Mesendoderm (in vitro differentiated cells): ENCODE results near the gene DHRS3.

Experiments
- DNase-seq: peaks from one replicate; pipeline ENCODE4 v3.0.0; 2013
- H2AK5ac ChIP-seq: 2 replicates; pipeline ENCODE4 v1.6.1; 2013; ENCODE audit warnings: low read length, inconsistent platforms
- H2BK120ac ChIP-seq: 2 replicates; pipeline ENCODE4 v1.6.1; 2013; ENCODE audit warnings: low read depth, mild to moderate bottlenecking, low read length, moderate library complexity, mixed read lengths
- H2BK15ac ChIP-seq: replicated peaks from 2 replicates; pipeline ENCODE4 v1.6.1; 2013; ENCODE audit warnings: low read depth, mild to moderate bottlenecking, moderate library complexity
- H2BK5ac ChIP-seq: 2 replicates; pipeline ENCODE4 v1.6.1; 2013; ENCODE audit warnings: low read length, inconsistent platforms
- H3K18ac ChIP-seq: 2 replicates; pipeline ENCODE4 v1.6.1; 2013; ENCODE audit warnings: mild to moderate bottlenecking, low read length, mixed read lengths
- H3K23ac ChIP-seq: one replicate; pipeline ENCODE4 v1.6.1; 2013; ENCODE audit warnings: low read length
- H3K27ac ChIP-seq: 2 replicates; pipeline ENCODE4 v1.5.1; 2013; ENCODE audit warnings: low read depth, mild to moderate bottlenecking, inconsistent platforms, low read length, moderate library complexity
- H3K27me3 ChIP-seq: 2 replicates; pipeline ENCODE4 v1.6.1; 2013; ENCODE audit warnings: low read length, control low read depth, mild to moderate bottlenecking, inconsistent platforms; ENCODE audit not compliant: insufficient read depth, poor library complexity
- H3K36me3 ChIP-seq: 2 replicates; pipeline ENCODE4 v1.6.1; 2013; ENCODE audit warnings: low read length, inconsistent platforms; ENCODE audit not compliant: control insufficient read depth, insufficient read depth
- H3K4ac ChIP-seq: one replicate; pipeline ENCODE4 v1.6.1; 2013; ENCODE audit warnings: low read depth, mild to moderate bottlenecking, low read length, moderate library complexity
- H3K4me1 ChIP-seq: 2 replicates; pipeline ENCODE4 v1.6.1; 2013; ENCODE audit warnings: low read depth, low read length, inconsistent platforms; ENCODE audit not compliant: control insufficient read depth
- H3K4me2 ChIP-seq: 2 replicates; pipeline ENCODE4 v1.6.1; 2013; ENCODE audit warnings: low read length
- H3K4me3 ChIP-seq: 2 replicates; pipeline ENCODE4 v1.5.1; 2013; ENCODE audit warnings: mild to moderate bottlenecking, low read length
- H3K56ac ChIP-seq: one replicate; pipeline ENCODE4 v1.6.1; 2013; ENCODE audit warnings: low read length
- H3K79me1 ChIP-seq: 2 replicates; pipeline ENCODE4 v1.6.1; 2013; ENCODE audit warnings: low read length, inconsistent platforms
- H3K79me2 ChIP-seq: 2 replicates; pipeline ENCODE4 v1.6.1; 2013; ENCODE audit warnings: mild to moderate bottlenecking, low read length; ENCODE audit not compliant: control insufficient read depth, insufficient read depth
- H3K9ac ChIP-seq: 2 replicates; pipeline ENCODE4 v1.6.1; 2013; ENCODE audit warnings: low read length, inconsistent platforms
- H4K5ac ChIP-seq: one replicate; pipeline ENCODE4 v1.6.1; 2013; ENCODE audit warnings: low read length
- H4K8ac ChIP-seq: one replicate; pipeline ENCODE4 v1.6.1; 2013; ENCODE audit warnings: low read depth, mild to moderate bottlenecking, control low read depth, low read length, moderate library complexity
- WGBS: extraction: QIAGEN DNeasy Blood & Tissue Kit; methylation state at CpG from one replicate; pipeline ENCODE4 v1.1.7; 2013; ENCODE audit warnings: low lambda C conversion rate, missing lambda C conversion rate; ENCODE audit not compliant: insufficient coverage; ENCODE audit errors: extremely low coverage; 5-methylcytosine and 5-hydroxymethylcytosine counted together

The DHRS3 gene

GRCh38 chr1:12643785-12644184 is 25.8 kb upstream of the DHRS3 start, which contains the start of gene AADACL4:
Gene AADACL4 (plus strand): TSS chr1:12644085. CDS start chr1:12644547, 462 bp downstream.
- Histone ChIP-seq H3K27me3 (no peaks in the 10 kb centered on the region), H3K27ac (no peak within 1 kb of the TSS), H4K5ac (no peak within 1 kb of the TSS), H2AK5ac (no peak within 1 kb of the TSS), H3K23ac (no peak within 1 kb of the TSS), H2BK5ac (no peak within 1 kb of the TSS), H3K9ac (no peak within 1 kb of the TSS), H3K79me2 (no peaks in the 10 kb centered on the region), H3K79me1 (no peaks in the 10 kb centered on the region), H3K4me1 (no peaks in the 10 kb centered on the region), H3K4me3 (no peak within 1 kb of the TSS), H2BK15ac (no peak within 1 kb of the TSS), H3K4me2 (no peak within 1 kb of the TSS), H2BK120ac (no peak within 1 kb of the TSS), H4K8ac (no peak within 1 kb of the TSS), H3K56ac (no peak within 1 kb of the TSS), H3K36me3 (no peaks in the 10 kb centered on the region), H3K4ac (no peak within 1 kb of the TSS), H3K18ac (no peak within 1 kb of the TSS)
- DNase-seq: no peak
- WGBS: no CpG with 5 or more reads among the region's 7 CpGs

GRCh38 chr1:12643079-12643478 is 25.1 kb upstream of the DHRS3 start:
- no peak overlapping the region for H3K27ac ChIP-seq
- no peak overlapping the region for H3K4ac ChIP-seq
- H3K79me1 ChIP-seq: no peaks in the 10 kb centered on the region
- no peak overlapping the region for H3K23ac ChIP-seq
- no peaks in the 10 kb centered on the region for H3K27me3 ChIP-seq
- no peaks in the 10 kb centered on the region for H3K4me1 ChIP-seq
- H4K8ac ChIP-seq: no peak overlapping the region
- H3K36me3 ChIP-seq: no peaks in the 10 kb centered on the region
- no peak overlapping the region for H3K4me2 ChIP-seq
- H2BK15ac ChIP-seq: no peak overlapping the region
- no peak overlapping the region for H4K5ac ChIP-seq
- no peak overlapping the region for H2BK5ac ChIP-seq
- no peak overlapping the region for H3K4me3 ChIP-seq
- H3K9ac ChIP-seq: no peak overlapping the region
- no peak overlapping the region for H2AK5ac ChIP-seq
- no peak for DNase-seq
- no peaks in the 10 kb centered on the region for H3K79me2 ChIP-seq
- WGBS: no CpG with 5 or more reads among the region's 2 CpGs
- H2BK120ac ChIP-seq: no peak overlapping the region
- no peak overlapping the region for H3K56ac ChIP-seq
- no peak overlapping the region for H3K18ac ChIP-seq

GRCh38 chr1:12640958-12641272 is 22.9 kb upstream of the DHRS3 start:
- H3K18ac ChIP-seq: no peak overlapping the region
- H3K4me2 ChIP-seq: no peak overlapping the region
- H3K56ac ChIP-seq: no peak overlapping the region
- no peak overlapping the region for H2BK15ac ChIP-seq
- H3K36me3 ChIP-seq: no peaks in the 10 kb centered on the region
- H2AK5ac ChIP-seq: no peak overlapping the region
- H2BK120ac ChIP-seq: no peak overlapping the region
- H3K27ac ChIP-seq: no peak overlapping the region
- H3K4me3 ChIP-seq: no peak overlapping the region
- H4K5ac ChIP-seq: no peak overlapping the region
- H4K8ac ChIP-seq: no peak overlapping the region
- no peak overlapping the region for H3K23ac ChIP-seq
- H3K4me1 ChIP-seq: no peaks in the 10 kb centered on the region
- no peak for DNase-seq
- no peak overlapping the region for H2BK5ac ChIP-seq
- no peaks in the 10 kb centered on the region for H3K79me1 ChIP-seq
- no peak overlapping the region for H3K4ac ChIP-seq
- H3K9ac ChIP-seq: no peak overlapping the region
- H3K27me3 ChIP-seq: no peaks in the 10 kb centered on the region
- no peaks in the 10 kb centered on the region for H3K79me2 ChIP-seq

GRCh38 chr1:12640237-12640957 is 22.4 kb upstream of the DHRS3 start:
- H2AK5ac ChIP-seq: no peak overlapping the region
- no CpG with 5 or more reads among the region's 7 CpGs for WGBS
- no peak overlapping the region for H3K9ac ChIP-seq
- H2BK120ac ChIP-seq: no peak overlapping the region
- H3K36me3 ChIP-seq: no peaks in the 10 kb centered on the region
- no peaks in the 10 kb centered on the region for H3K79me2 ChIP-seq
- H3K27ac ChIP-seq: no peak overlapping the region
- no peaks in the 10 kb centered on the region for H3K4me1 ChIP-seq
- H3K23ac ChIP-seq: no peak overlapping the region
- no peaks in the 10 kb centered on the region for H3K79me1 ChIP-seq
- H4K5ac ChIP-seq: no peak overlapping the region
- H3K18ac ChIP-seq: no peak overlapping the region
- no peaks in the 10 kb centered on the region for H3K27me3 ChIP-seq
- DNase-seq: peak; percentile 58
- no peak overlapping the region for H3K56ac ChIP-seq
- no peak overlapping the region for H3K4me2 ChIP-seq
- no peak overlapping the region for H2BK5ac ChIP-seq
- H3K4me3 ChIP-seq: no peak overlapping the region
- no peak overlapping the region for H3K4ac ChIP-seq
- no peak overlapping the region for H2BK15ac ChIP-seq
- no peak overlapping the region for H4K8ac ChIP-seq

GRCh38 chr1:12637693-12638092 is 19.7 kb upstream of the DHRS3 start:
- Histone ChIP-seq H3K56ac (no peak overlapping the region), H3K23ac (no peak overlapping the region), H3K4me1 (no peaks in the 10 kb centered on the region), H3K27me3 (no peaks in the 10 kb centered on the region), H4K5ac (no peak overlapping the region), H3K36me3 (no peaks in the 10 kb centered on the region), H3K79me1 (no peaks in the 10 kb centered on the region), H3K18ac (no peak overlapping the region), H4K8ac (no peak overlapping the region), H3K79me2 (no peaks in the 10 kb centered on the region), H3K9ac (no peak overlapping the region), H3K4ac (no peak overlapping the region), H3K4me2 (no peak overlapping the region), H2BK120ac (no peak overlapping the region), H2AK5ac (no peak overlapping the region), H3K27ac (no peak overlapping the region), H2BK15ac (no peak overlapping the region), H3K4me3 (no peak overlapping the region), H2BK5ac (no peak overlapping the region)
- no peak for DNase-seq
- WGBS: no CpG with 5 or more reads among the region's 8 CpGs
